ENCODE data around the gene TRIP10. TPM values are rescaled to one million over a fixed set of nuclear protein-coding genes. Genes with fewer than 3 reads are reported as not detected.

The TRIP10 gene
- total RNA-seq, 1 experiment from 2014 or later, result 107 TPM

GRCh38 chr19:6723738-6724137 is 15.7 kb upstream of the TRIP10 start:
- intact Hi-C loops (cut with micrococcal nuclease; ENCODE audit: unreplicated experiment), result no loop called here
- DNase-seq, result no peak
- Histone ChIP-seq H3K4me1 (peaks cover 11% of the 10 kb centered on the region), H3K9me3 (no peaks in the 10 kb centered on the region), H3K27me3 (replicated peaks; ENCODE audit: control insufficient read depth, insufficient read depth, low read length) (no peaks in the 10 kb centered on the region), H3K4me3 (ENCODE audit: low read depth, low read length) (no peak overlapping the region), H3K36me3 (ENCODE audit: control insufficient read depth, insufficient read depth, low read length) (no peaks in the 10 kb centered on the region)
- Mint-ChIP-seq H3K36me3 (ENCODE audit: insufficient read depth, unreplicated experiment) (no peaks in the 10 kb centered on the region), H3K4me1 (ENCODE audit: low read depth, unreplicated experiment) (peaks cover 12% of the 10 kb centered on the region), H3K27ac (ENCODE audit: unreplicated experiment) (peak overlapping the region; percentile 68), H3K9me3 (ENCODE audit: unreplicated experiment) (no peaks in the 10 kb centered on the region), H3K4me3 (ENCODE audit: unreplicated experiment) (no peak overlapping the region), H3K27me3 (ENCODE audit: insufficient read depth, unreplicated experiment) (no peaks in the 10 kb centered on the region)
- ChIA-PET CTCF (no interaction called here), POLR2A (interaction anchor here (0.7 kb wide), 1 partner anchor 386 kb away, joined by 6 read pairs; no protein-coding TSS in a partner anchor)
- no TSS peak for BruUV-seq (replicated peaks)
- TF ChIP-seq CTCF (IDR thresholded peaks at IDR 0.05; ENCODE audit: insufficient read depth in 1 of 2, low read depth in 1 of 2, low read length in 1 of 2, severe bottlenecking in 1 of 2, unreplicated experiment in 1 of 2), result no peak

GRCh38 chr19:6724631-6725492 is 14.6 kb upstream of the TRIP10 start:
- TF ChIP-seq CTCF (IDR thresholded peaks at IDR 0.05; ENCODE audit: insufficient read depth in 1 of 2, low read depth in 1 of 2, low read length in 1 of 2, severe bottlenecking in 1 of 2, unreplicated experiment in 1 of 2), result no peak
- intact Hi-C loops (cut with micrococcal nuclease; ENCODE audit: unreplicated experiment), result no loop called here
- H3K36me3 Mint-ChIP-seq (ENCODE audit: insufficient read depth, unreplicated experiment), result no peaks in the 10 kb centered on the region
- H3K36me3 ChIP-seq (ENCODE audit: control insufficient read depth, insufficient read depth, low read length), result no peaks in the 10 kb centered on the region
- H3K4me3 ChIP-seq (ENCODE audit: low read depth, low read length), result no peak overlapping the region
- peaks cover 11% of the 10 kb centered on the region for H3K4me1 ChIP-seq
- no peak for DNase-seq
- CTCF ChIA-PET, result no interaction called here
- H3K4me1 Mint-ChIP-seq (ENCODE audit: low read depth, unreplicated experiment), result peaks cover 12% of the 10 kb centered on the region
- no peaks in the 10 kb centered on the region for H3K27me3 Mint-ChIP-seq (ENCODE audit: insufficient read depth, unreplicated experiment)
- no peak overlapping the region for H3K27ac Mint-ChIP-seq (ENCODE audit: unreplicated experiment)
- no TSS peak for BruUV-seq (replicated peaks)
- no peak overlapping the region for H3K4me3 Mint-ChIP-seq (ENCODE audit: unreplicated experiment)
- H3K27me3 ChIP-seq (replicated peaks; ENCODE audit: control insufficient read depth, insufficient read depth, low read length), result no peaks in the 10 kb centered on the region
- H3K9me3 ChIP-seq, result no peaks in the 10 kb centered on the region
- H3K9me3 Mint-ChIP-seq (ENCODE audit: unreplicated experiment), result no peaks in the 10 kb centered on the region
- POLR2A ChIA-PET, result no interaction called here

GRCh38 chr19:6725513-6726231 is 13.8 kb upstream of the TRIP10 start:
- H3K4me1 ChIP-seq, result peaks cover 10% of the 10 kb centered on the region

More at GRCh38 chr19:6725513-6726231, 13.8 kb upstream of the TRIP10 start:
- Mint-ChIP-seq H3K9me3 (ENCODE audit: unreplicated experiment) (no peaks in the 10 kb centered on the region), H3K4me1 (ENCODE audit: low read depth, unreplicated experiment) (peaks cover 12% of the 10 kb centered on the region), H3K27me3 (ENCODE audit: insufficient read depth, unreplicated experiment) (no peaks in the 10 kb centered on the region), H3K27ac (ENCODE audit: unreplicated experiment) (no peak overlapping the region), H3K4me3 (ENCODE audit: unreplicated experiment) (no peak overlapping the region), H3K36me3 (ENCODE audit: insufficient read depth, unreplicated experiment) (no peaks in the 10 kb centered on the region)
- BruUV-seq (replicated peaks), result no TSS peak
- no peak for DNase-seq
- POLR2A ChIA-PET, result no interaction called here
- TF ChIP-seq CTCF (IDR thresholded peaks at IDR 0.05; ENCODE audit: insufficient read depth in 1 of 2, low read depth in 1 of 2, low read length in 1 of 2, severe bottlenecking in 1 of 2, unreplicated experiment in 1 of 2), result no peak
- CTCF ChIA-PET, result no interaction called here
- Histone ChIP-seq H3K27me3 (replicated peaks; ENCODE audit: control insufficient read depth, insufficient read depth, low read length) (no peaks in the 10 kb centered on the region), H3K4me3 (ENCODE audit: low read depth, low read length) (no peak overlapping the region), H3K36me3 (ENCODE audit: control insufficient read depth, insufficient read depth, low read length) (no peaks in the 10 kb centered on the region), H3K9me3 (no peaks in the 10 kb centered on the region)
- intact Hi-C loops (cut with micrococcal nuclease; ENCODE audit: unreplicated experiment), result no loop called here
